SIG-M5 treated with dmso at 0.1 percent for 504 hours (cell line): ENCODE data around the gene PSMB7.
A peak's percentile ranks its signal among the peaks of the same experiment; 100 is the strongest.

Experiments
- DNase-seq: peaks from one replicate; lab custom pipeline; 2025; ENCODE audit not compliant: unreplicated experiment; lab: John Stamatoyannopoulos, UW

Gene PSMB7

GRCh38 chr9:124415102-124415851 lies at the start of gene PSMB7:
PSMB7 (minus strand) TSS chr9:124415442; CDS start chr9:124415425, 17 bp downstream.
- peak; percentile 97 for DNase-seq

GRCh38 chr9:124462739-124463138 lies 47.5 kb upstream of the PSMB7 start:
- no peak for DNase-seq

DNA sequence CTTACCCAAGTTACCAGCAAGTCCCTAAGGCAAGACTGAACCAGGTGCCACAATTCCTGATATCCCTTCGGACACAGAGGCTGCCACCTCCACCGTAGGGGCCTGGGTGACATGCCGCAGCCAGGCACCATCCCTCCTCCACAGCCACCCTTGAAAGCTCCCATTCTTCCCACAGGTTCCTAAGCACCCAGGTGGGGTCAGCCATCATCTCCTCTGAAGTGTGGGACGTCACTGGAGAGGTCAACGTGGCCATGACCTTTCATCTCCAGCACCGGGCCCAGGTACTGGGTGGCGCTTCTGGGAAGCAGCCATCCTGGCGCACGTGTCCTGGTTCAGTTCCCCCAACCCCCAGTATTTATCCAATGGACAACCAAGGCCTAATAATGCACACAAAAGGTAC lies 43.2 kb upstream of the PSMB7 start:
- no peak for DNase-seq

- DNase-seq, result no peak
These were observed 42.7 kb upstream of the PSMB7 start for GRCh38 chr9:124457887-124458431.

DNA sequence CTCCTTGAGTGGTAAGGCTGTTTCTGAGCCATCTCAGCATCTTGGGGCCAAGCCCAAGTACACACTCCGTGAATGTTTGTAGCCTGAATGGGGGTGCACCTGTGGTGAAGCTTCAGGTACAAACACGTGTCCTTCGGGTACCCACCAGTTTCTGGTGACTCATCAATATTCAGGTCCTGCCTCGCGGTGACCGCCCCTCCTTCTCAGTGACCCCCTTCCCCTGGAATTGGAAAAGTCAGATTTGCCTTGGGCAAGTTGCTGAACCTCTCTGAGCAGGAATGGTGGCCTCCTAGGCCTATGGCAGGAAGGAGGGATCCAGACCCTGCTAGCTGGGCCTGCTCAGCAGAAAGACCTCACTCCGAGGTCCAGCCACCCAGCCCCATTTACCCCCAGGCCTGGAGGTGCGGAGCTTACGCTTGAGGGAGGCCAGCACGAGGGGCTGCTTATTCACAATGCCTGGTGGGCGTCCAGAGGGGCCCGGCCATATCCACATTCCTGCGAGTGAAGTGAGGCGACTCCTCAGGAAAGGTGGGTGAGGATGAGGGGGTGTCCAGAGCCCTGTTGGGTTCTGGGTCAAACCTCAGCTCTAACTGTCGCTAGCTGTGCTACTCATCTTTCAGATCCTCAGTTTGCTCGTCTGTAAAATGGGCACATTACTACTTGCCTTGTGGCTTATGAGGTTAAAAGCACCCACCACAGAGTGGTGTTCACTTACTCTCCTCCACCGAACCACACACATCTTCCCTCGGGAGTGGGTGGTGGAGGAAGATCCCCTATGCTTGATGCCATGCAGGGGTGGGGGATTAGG lies 42.0 kb upstream of the PSMB7 start:
- DNase-seq, result no peak

GRCh38 chr9:124456341-124457078 lies 41.3 kb upstream of the PSMB7 start:
- DNase-seq, result no peak

DNA sequence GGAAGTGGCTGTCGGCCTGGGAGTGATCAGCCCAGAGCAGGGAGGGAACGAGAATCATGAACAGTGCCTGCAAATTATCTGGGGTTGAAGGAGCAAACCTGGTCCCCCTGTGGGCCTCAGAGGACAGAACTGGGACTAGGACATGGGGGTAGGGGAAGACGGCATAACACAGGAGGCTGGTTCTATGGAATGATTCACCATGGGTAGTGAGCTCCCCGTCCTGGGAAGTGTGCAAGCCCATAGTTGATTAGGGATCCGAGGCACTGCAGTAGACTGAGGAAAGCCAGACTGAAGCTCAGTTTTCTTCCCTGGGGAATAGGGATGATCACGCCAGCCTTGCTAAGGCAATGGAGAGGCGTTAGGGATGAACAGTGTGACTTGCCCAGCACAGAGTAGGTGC lies 40.6 kb upstream of the PSMB7 start:
- DNase-seq, result no peak

- no peak for DNase-seq
These were observed 39.7 kb upstream of the PSMB7 start for GRCh38 chr9:124454791-124455443.

- no peak for DNase-seq
These were observed 39.1 kb upstream of the PSMB7 start for GRCh38 chr9:124454296-124454695.

GRCh38 chr9:124453586-124454191 lies 38.4 kb upstream of the PSMB7 start:
- no peak for DNase-seq

DNA sequence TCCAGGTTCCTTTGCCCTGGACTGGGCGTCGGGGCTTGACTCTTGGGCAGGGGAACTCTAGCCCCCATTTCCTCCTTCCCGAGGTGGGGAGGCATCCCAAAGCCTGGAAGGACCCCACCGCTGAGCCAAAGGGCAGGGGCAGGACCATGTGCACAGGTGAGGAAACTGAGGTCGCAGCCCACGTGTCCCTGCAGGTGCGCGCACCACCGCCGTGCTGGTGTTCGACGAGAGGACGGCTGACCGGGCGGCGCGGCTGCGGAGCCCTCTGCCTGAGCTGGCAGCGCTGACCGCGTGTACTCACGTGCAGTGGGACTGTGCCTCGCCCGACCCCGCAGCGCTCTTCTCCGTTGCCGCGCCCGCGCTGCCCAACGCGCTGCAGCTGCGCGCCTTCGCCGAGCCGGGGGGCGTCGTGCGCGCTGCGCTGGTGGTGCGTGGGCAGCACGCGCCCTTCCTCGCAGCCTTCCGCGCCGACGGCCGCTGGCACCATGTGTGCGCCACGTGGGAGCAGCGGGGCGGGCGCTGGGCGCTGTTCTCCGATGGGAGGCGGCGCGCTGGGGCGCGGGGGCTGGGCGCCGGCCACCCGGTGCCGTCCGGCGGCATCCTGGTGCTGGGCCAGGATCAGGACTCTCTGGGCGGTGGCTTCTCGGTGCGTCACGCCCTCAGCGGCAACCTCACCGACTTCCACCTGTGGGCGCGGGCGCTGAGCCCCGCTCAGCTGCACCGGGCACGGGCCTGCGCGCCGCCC lies 37.8 kb upstream of the PSMB7 start:
- no peak for DNase-seq

DNA sequence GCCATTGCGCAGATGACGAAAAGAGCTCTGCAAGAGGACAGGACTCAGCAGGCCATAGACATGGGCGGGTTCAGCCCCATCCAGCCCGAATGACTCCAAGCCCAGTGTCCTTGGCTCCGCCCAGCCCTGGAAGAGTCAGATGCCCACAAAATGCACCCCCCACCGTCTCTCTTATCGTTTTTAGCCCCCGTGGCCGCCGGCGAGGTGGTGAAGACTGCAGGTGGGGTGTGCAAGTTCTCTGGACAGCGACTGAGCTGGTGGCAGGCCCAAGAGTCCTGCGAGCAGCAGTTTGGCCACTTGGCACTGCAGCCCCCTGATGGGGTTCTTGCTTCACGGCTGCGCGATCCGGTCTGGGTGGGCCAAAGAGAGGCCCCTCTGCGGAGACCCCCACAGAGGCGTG lies 37.1 kb upstream of the PSMB7 start:
- DNase-seq, result no peak

DNA sequence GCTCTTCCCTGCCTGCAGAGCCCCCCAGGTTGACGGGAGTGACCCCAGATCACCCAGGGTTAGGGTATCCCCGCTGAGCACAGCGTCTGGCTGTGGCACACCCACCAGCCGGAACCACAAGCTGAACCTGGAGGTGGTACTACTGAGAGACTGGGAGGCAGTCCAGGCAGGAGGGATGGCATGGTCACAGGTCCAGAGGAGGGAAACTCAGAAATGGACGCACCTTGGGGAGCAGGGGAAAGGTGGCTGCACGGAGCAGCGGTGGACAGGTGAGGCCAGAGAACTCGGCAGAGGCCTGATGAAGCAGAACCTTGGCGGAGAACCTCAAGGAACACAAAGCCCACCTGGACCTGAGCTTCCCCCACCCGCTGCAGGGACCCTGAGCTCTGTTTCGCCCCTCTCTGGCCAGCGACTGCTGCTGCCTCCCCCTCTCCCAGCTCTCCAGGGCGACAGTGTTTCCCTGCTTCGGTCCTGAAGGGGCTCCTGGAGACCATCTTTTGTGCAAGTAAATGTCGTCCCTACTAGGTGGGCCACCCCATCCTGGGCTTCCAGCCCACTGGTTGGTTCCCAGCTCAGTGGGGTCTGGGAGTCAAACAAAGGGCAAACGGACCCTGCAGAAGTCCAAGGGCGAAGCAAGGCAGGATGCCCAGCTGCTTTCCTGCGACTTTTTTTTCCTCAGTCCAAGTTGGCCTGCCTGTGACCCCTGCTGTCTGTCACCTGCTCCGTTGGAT lies 35.9 kb upstream of the PSMB7 start:
- no peak for DNase-seq

- DNase-seq, result no peak
These were observed 35.1 kb upstream of the PSMB7 start, which contains the start of gene ADGRD2 for GRCh38 chr9:124450241-124450924. ADGRD2 (plus strand) TSS chr9:124450451; CDS start chr9:124451667, 1,216 bp downstream.

- no peak for DNase-seq
These were observed 34.3 kb upstream of the PSMB7 start for GRCh38 chr9:124449381-124450151.

DNA sequence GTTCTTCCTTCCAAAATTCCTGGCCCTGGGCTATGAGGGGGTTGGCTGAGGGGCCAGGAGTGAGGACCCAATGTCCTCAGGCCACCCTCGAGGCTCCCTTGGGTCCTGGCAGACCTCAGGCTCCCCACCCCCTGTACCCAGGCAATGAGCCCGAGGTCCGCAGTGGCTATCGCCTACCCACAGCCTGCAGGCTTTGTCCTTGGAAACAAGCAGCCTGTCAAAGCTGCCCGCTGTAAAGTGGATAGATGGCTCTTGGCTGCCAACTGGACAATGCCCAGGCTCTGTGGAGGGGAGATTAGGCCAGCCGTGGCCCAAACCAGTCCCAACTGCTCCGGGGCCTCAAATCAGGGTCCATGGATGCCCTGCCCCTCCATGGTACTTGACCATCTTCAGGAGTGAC lies 32.8 kb upstream of the PSMB7 start:
- DNase-seq, result no peak

DNA sequence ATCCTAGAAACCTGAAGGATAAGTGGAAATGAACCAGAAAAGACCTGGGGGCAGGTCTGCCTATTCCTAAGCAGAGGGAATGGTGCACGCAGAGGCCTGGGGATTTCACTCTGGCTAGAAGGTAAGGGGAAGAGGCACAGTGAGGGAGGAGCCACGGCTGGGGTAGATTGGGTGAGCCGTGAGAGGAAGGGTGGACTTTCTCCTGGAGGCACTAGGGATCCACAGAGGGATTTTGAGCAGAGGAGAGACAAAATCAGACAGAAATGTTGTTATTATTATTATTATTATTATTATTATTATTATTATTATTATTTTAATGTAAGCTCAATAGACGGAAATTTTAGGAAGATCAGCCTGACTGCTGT lies 32.0 kb upstream of the PSMB7 start:
- DNase-seq, result no peak

DNA sequence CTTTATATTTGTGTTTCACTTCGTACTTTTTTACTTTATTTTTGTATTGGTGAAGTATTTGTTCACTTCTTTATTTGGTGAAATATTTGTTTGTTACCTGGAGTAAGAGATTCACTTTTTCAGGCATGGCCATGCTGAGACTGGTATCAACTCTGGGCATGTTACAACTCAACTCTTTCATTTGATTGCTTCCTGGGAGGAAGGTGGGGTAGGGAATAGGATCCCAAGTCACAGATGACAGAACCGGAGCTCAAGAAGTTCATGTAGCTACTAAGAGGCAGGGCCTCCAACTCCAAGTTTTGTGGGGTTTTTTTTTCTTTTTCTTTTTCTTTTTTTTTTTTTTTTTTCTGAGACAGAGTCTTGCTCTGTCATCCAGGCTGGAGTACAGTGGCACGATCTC lies 28.9 kb upstream of the PSMB7 start:
- no peak for DNase-seq
